H1 (cell line): Measurements from ENCODE around the gene RNF182. TPM values are rescaled to one million over a fixed set of nuclear protein-coding genes. Genes with fewer than 3 reads are reported as not detected.

ENCODE experiments used
- CTCF ChIA-PET: fragments of 300-600 bp; sonication (Branson Sonifier 250); formaldehyde crosslinking; loops from one replicate; lab custom pipeline; 2021; ENCODE audit not compliant: partially characterized antibody; lab: Charles Lee
- POLR2A ChIA-PET: fragments of 300-600 bp; sonication (Branson Sonifier 250); formaldehyde crosslinking; loops from one replicate; lab custom pipeline; 2021; ENCODE audit warnings: inconsistent platforms; ENCODE audit not compliant: partially characterized antibody; lab: Charles Lee
- DNase-seq, 2 experiments: peaks; one replicate each; pipeline versions ENCODE4 v3.0.0 to v3.0.0-alpha.2; 2010 to 2022; ENCODE audit warnings: low spot score in 2 of 2, low read depth in 1 of 2, mixed read lengths in 1 of 2
- FAIRE-seq: peaks from 2 replicates; lab custom pipeline; 2011; peaks lifted over from hg19 to GRCh38; lab: Jason Lieb, UNC
- H2AFZ ChIP-seq: 2 replicates; pipeline ENCODE4 v1.8.1; 2012; ENCODE audit warnings: low read length, inconsistent platforms
- H2AK5ac ChIP-seq: 2 replicates; pipeline ENCODE4 v1.6.1; 2013; ENCODE audit warnings: low read depth, low read length
- H2BK120ac ChIP-seq: replicated peaks from 2 replicates; pipeline ENCODE3; 2013; ENCODE audit warnings: low read depth, low read length, inconsistent platforms
- H2BK12ac ChIP-seq: 2 replicates; pipeline ENCODE4 v1.6.1; 2013; ENCODE audit warnings: low read depth, low read length
- H2BK15ac ChIP-seq: 2 replicates; pipeline ENCODE4 v1.6.1; 2013; ENCODE audit warnings: low read length
- H2BK20ac ChIP-seq: 2 replicates; pipeline ENCODE4 v1.6.1; 2013; ENCODE audit warnings: low read length
- H2BK5ac ChIP-seq: 2 replicates; pipeline ENCODE4 v1.6.1; 2013; ENCODE audit warnings: low read depth, low read length
- H3K14ac ChIP-seq: 2 replicates; pipeline ENCODE4 v1.6.1; 2013; ENCODE audit warnings: inconsistent platforms; ENCODE audit not compliant: insufficient read length
- H3K18ac ChIP-seq: 2 replicates; pipeline ENCODE4 v1.6.1; 2013; ENCODE audit warnings: low read length; ENCODE audit errors: extremely low read depth
- H3K23ac ChIP-seq: 2 replicates; pipeline ENCODE4 v1.6.1; 2013; ENCODE audit warnings: inconsistent platforms; ENCODE audit not compliant: insufficient read length
- H3K23me2 ChIP-seq: 2 replicates; pipeline ENCODE4 v1.6.1; 2013; ENCODE audit warnings: low read depth, low read length
- H3K27ac ChIP-seq: 2 replicates; pipeline ENCODE4 v1.6.1; 2011; ENCODE audit warnings: low read depth, low read length, inconsistent platforms
- H3K27me3 ChIP-seq, 4 experiments: replicated peaks in 1 of 4; 1 replicate in 1 of 4; 2 replicates in 3 of 4; pipeline versions ENCODE4 v1.6.1 to v1.8.1; 2011 to 2013; ENCODE audit warnings: low read length in 3 of 4, mild to moderate bottlenecking in 3 of 4, inconsistent platforms in 2 of 4, mixed read lengths in 2 of 4, moderate library complexity in 1 of 4; ENCODE audit not compliant: control insufficient read depth in 3 of 4, insufficient read depth in 3 of 4; ENCODE audit errors: extremely low read depth in 1 of 4
- H3K36me3 ChIP-seq, 4 experiments: 2 replicates each; pipeline versions ENCODE4 v1.6.1 to v1.8.1; 2011 to 2013; ENCODE audit warnings: mild to moderate bottlenecking in 4 of 4, low read length in 3 of 4, moderate library complexity in 2 of 4, control low read depth in 1 of 4, inconsistent platforms in 1 of 4; ENCODE audit not compliant: insufficient read depth in 4 of 4, control insufficient read depth in 2 of 4
- H3K4ac ChIP-seq: replicated peaks from 2 replicates; pipeline ENCODE3; 2013; ENCODE audit warnings: low read length, low read depth, mixed read lengths, inconsistent platforms; ENCODE audit not compliant: insufficient read length
- H3K4me1 ChIP-seq, 4 experiments: replicated peaks in 1 of 4; 1 replicate in 1 of 4; 2 replicates in 3 of 4; pipeline versions ENCODE4 v1.6.1 to v1.8.1; 2011 to 2013; ENCODE audit warnings: low read length in 3 of 4, inconsistent platforms in 2 of 4, mixed read lengths in 1 of 4; ENCODE audit not compliant: insufficient read depth in 4 of 4, control insufficient read depth in 3 of 4
- H3K4me2 ChIP-seq, 2 experiments: 2 replicates each; pipeline versions ENCODE4 v1.6.1 to v1.8.1; 2011 to 2013; ENCODE audit warnings: low read depth in 2 of 2, low read length in 2 of 2, control low read depth in 1 of 2, inconsistent platforms in 1 of 2, mild to moderate bottlenecking in 1 of 2; ENCODE audit not compliant: insufficient read depth in 1 of 2
- H3K4me3 ChIP-seq, 4 experiments: fragments of 200-600, 300-600 bp in 1 of 4; sonication (generic), shearing (Covaris generic), sonication (Bioruptor Twin) in 1 of 4; 2 replicates each; pipeline versions ENCODE4 v1.5.1 to v1.8.1; 2011 to 2016; ENCODE audit warnings: low read length in 4 of 4, low read depth in 3 of 4, control low read depth in 2 of 4, inconsistent platforms in 2 of 4, mild to moderate bottlenecking in 2 of 4, mixed read lengths in 1 of 4, moderate library complexity in 1 of 4; ENCODE audit not compliant: insufficient read depth in 2 of 4; ENCODE audit errors: extremely low read depth in 1 of 4
- H3K56ac ChIP-seq: replicated peaks from 2 replicates; pipeline ENCODE3; 2013; ENCODE audit warnings: low read depth, mild to moderate bottlenecking, mixed read lengths, low read length, inconsistent platforms; ENCODE audit not compliant: insufficient read length
- H3K79me1 ChIP-seq: 2 replicates; pipeline ENCODE4 v1.6.1; 2013; ENCODE audit warnings: low read depth, low read length, control low read depth
- H3K79me2 ChIP-seq, 2 experiments: 2 replicates each; pipeline versions ENCODE4 v1.6.1 to v1.8.1; 2012 to 2013; ENCODE audit warnings: low read length in 2 of 2, mild to moderate bottlenecking in 2 of 2, inconsistent platforms in 1 of 2; ENCODE audit not compliant: insufficient read depth in 2 of 2, control insufficient read depth in 1 of 2
- H3K9ac ChIP-seq, 4 experiments: replicated peaks in 1 of 4; 1 replicate in 1 of 4; 2 replicates in 3 of 4; pipeline versions ENCODE4 v1.6.1 to v1.8.1; 2011 to 2013; ENCODE audit warnings: low read depth in 3 of 4, low read length in 3 of 4, control low read depth in 2 of 4, mild to moderate bottlenecking in 2 of 4, moderate library complexity in 2 of 4, inconsistent platforms in 1 of 4; ENCODE audit errors: extremely low read depth in 1 of 4
- H3K9me3 ChIP-seq, 2 experiments: 2 replicates each; pipeline versions ENCODE4 v1.6.1 to v1.8.1; 2012 to 2013; ENCODE audit warnings: mild to moderate bottlenecking in 2 of 2, moderate library complexity in 2 of 2, control low read depth in 1 of 2, inconsistent platforms in 1 of 2, low read depth in 1 of 2, low read length in 1 of 2, mixed read lengths in 1 of 2; ENCODE audit not compliant: insufficient read depth in 2 of 2
- H4K20me1 ChIP-seq, 2 experiments: replicated peaks in 1 of 2; 2 replicates each; pipeline versions ENCODE3 to v1.8.1; 2011 to 2013; ENCODE audit warnings: inconsistent platforms in 2 of 2, low read length in 2 of 2, mild to moderate bottlenecking in 1 of 2; ENCODE audit not compliant: insufficient read depth in 2 of 2, control insufficient read depth in 1 of 2
- H4K5ac ChIP-seq: 2 replicates; pipeline ENCODE4 v1.6.1; 2013; ENCODE audit warnings: low read length, low read depth, mixed read lengths, inconsistent platforms; ENCODE audit not compliant: insufficient read length
- H4K8ac ChIP-seq: 2 replicates; pipeline ENCODE4 v1.8.0; 2013; ENCODE audit warnings: mild to moderate bottlenecking, moderate library complexity, low read length, inconsistent platforms; ENCODE audit not compliant: insufficient read depth; ENCODE audit errors: extremely low read depth
- H4K91ac ChIP-seq: replicated peaks from 2 replicates; pipeline ENCODE3; 2013; ENCODE audit warnings: low read length, mixed read lengths, inconsistent platforms; ENCODE audit not compliant: insufficient read length
- BRCA1 ChIP-seq: IDR thresholded peaks from 2 replicates; pipeline ENCODE4 v1.6.1; 2012; ENCODE audit warnings: low read depth, low read length, improper control_type of control experiment
- CBX5 ChIP-seq: fragments of 300-800, 300-1000 bp; sonication (generic); IDR thresholded peaks from 2 replicates; pipeline ENCODE4 v1.7.1; 2016; ENCODE audit warnings: antibody characterized with exemption, low read length, low read depth
- CEBPB ChIP-seq: IDR thresholded peaks from 2 replicates; pipeline ENCODE4 v1.6.1; 2012; ENCODE audit warnings: low read depth, low read length
- GABPA ChIP-seq: IDR thresholded peaks from 2 replicates; pipeline ENCODE4 v1.6.1; 2011; ENCODE audit warnings: mild to moderate bottlenecking, low read length, moderate library complexity, borderline replicate concordance; ENCODE audit not compliant: insufficient read depth
- HDAC6 ChIP-seq: IDR thresholded peaks from one replicate; pipeline ENCODE4 v1.7.1; 2012; ENCODE audit warnings: low read depth, mild to moderate bottlenecking, inconsistent platforms, low read length, moderate library complexity
- KDM1A ChIP-seq: fragments of 200-600, 300-600 bp; sonication (generic); IDR thresholded peaks from 2 replicates; pipeline ENCODE4 v1.7.1; 2016; ENCODE audit warnings: mild to moderate bottlenecking, low read length, borderline replicate concordance
- KDM5A ChIP-seq: fragments of 200-600 bp; IDR thresholded peaks from 2 replicates; pipeline ENCODE4 v1.7.1; 2012; ENCODE audit warnings: mild to moderate bottlenecking, low read length, inconsistent platforms, mixed read lengths
- MAFK ChIP-seq: IDR thresholded peaks from 2 replicates; pipeline ENCODE4 v1.6.1; 2012; ENCODE audit warnings: low read depth, mild to moderate bottlenecking, improper control_type of control experiment, low read length
- NRF1 ChIP-seq: IDR thresholded peaks from 2 replicates; pipeline ENCODE4 v1.6.1; 2011; ENCODE audit warnings: mild to moderate bottlenecking, low read depth, low read length, improper control_type of control experiment
- POLR2A ChIP-seq, 2 experiments: IDR thresholded peaks; 1 replicate in 1 of 2; 2 replicates in 1 of 2; pipeline ENCODE4 v1.6.1; 2011; ENCODE audit warnings: low read depth in 2 of 2, low read length in 2 of 2, mild to moderate bottlenecking in 2 of 2; ENCODE audit errors: control extremely low read depth in 1 of 2
- RFX5 ChIP-seq: IDR thresholded peaks from 2 replicates; pipeline ENCODE4 v1.6.1; 2011; ENCODE audit warnings: low read depth, low read length, improper control_type of control experiment, borderline replicate concordance
- RXRA ChIP-seq: IDR thresholded peaks from 2 replicates; pipeline ENCODE4 v1.6.1; 2011; ENCODE audit warnings: low read depth, mild to moderate bottlenecking, low read length, moderate library complexity; ENCODE audit not compliant: insufficient read depth
- SIN3A ChIP-seq, 2 experiments: IDR thresholded peaks in 1 of 2; conservative IDR thresholded peaks in 1 of 2; 2 replicates each; pipeline ENCODE4 v1.6.1; 2011 to 2012; ENCODE audit warnings: low read length in 2 of 2, improper control_type of control experiment in 1 of 2, low read depth in 1 of 2, mild to moderate bottlenecking in 1 of 2
- SIRT6 ChIP-seq: IDR thresholded peaks from one replicate; pipeline ENCODE4 v1.7.1; 2012; ENCODE audit warnings: low read length, inconsistent platforms
- SP4 ChIP-seq: IDR thresholded peaks from 2 replicates; pipeline ENCODE4 v1.6.1; 2012; ENCODE audit warnings: low read length, inconsistent platforms
- TAF1 ChIP-seq: IDR thresholded peaks from 2 replicates; pipeline ENCODE4 v1.6.1; 2011; ENCODE audit warnings: mild to moderate bottlenecking, low read depth, low read length
- TCF12 ChIP-seq: IDR thresholded peaks from 2 replicates; pipeline ENCODE4 v1.6.1; 2011; ENCODE audit warnings: low read depth, mild to moderate bottlenecking, low read length
- YY1 ChIP-seq: IDR thresholded peaks from 2 replicates; pipeline ENCODE4 v1.6.1; 2011; ENCODE audit warnings: low read depth, mild to moderate bottlenecking, low read length
- polyA plus RNA-seq, 7 experiments: library from polyadenylated mRNA; depleted of rRNA in 3 of 7; stranded (reverse) in 5 of 7; unstranded in 2 of 7; fragments of >200 nt in 5 of 7; fragments of 200-250 nt in 2 of 7; gene quantifications; 1 replicate in 5 of 7; 2 replicates in 1 of 7; 4 replicates in 1 of 7; pipeline versions ENCODE4 v1.2.1 to v1.2.3, GENCODE V29; 2011 to 2013; ENCODE audit warnings: missing spikeins in 2 of 7, mixed read lengths in 2 of 7
- total RNA-seq: library from RNA; stranded (reverse); fragmentation: NEBNext Ultra II Directional; extraction: Animal tissue kit (Norgen Biotek cat#: 25700); gene quantifications from 2 replicates; pipeline ENCODE4 v1.2.1, GENCODE V29; 2021

Gene RNF182
- total and polyA plus RNA-seq, 2 of the 8 experiments (the other 6 are each of a cell fraction or from before 2014, with no cell fraction given) = 6.2 to 10.7 TPM

DNA sequence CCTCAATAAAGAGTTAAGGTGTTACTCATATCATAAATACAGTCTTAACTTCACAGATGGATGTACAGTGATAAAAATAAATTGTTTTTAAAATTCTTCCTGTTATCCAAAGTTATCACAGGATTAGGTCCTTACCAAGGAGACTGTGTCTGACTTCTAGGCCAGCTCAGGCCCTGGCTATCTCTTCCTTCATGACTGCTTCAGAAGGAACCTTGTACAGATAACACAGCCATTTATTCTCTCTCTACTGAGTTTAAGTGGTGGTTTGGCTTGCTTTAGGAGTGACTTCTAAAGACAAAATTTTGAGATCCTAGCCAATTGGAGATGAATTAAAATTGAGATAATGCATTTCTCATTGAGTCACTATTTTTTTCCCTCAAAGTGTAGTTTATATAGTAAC, 40.8 kb upstream of the RNF182 start:
- no peak overlapping the region for H4K5ac ChIP-seq
- FAIRE-seq = no peak
- no peak overlapping the region for H2BK20ac ChIP-seq
- no peak overlapping the region for H4K8ac ChIP-seq
- no peak overlapping the region for H2BK15ac ChIP-seq
- H3K27ac ChIP-seq = no peak overlapping the region
- H3K23ac ChIP-seq = no peak overlapping the region
- H3K27me3 ChIP-seq = no peaks in the 10 kb centered on the region
- H2BK12ac ChIP-seq = no peak overlapping the region
- no peak for DNase-seq
- H3K9me3 ChIP-seq = no peaks in the 10 kb centered on the region
- H3K4me2 ChIP-seq = no peak overlapping the region
- H2BK5ac ChIP-seq = no peak overlapping the region
- H3K79me2 ChIP-seq = no peaks in the 10 kb centered on the region
- H2BK120ac ChIP-seq = no peak overlapping the region
- H3K14ac ChIP-seq = no peak overlapping the region
- ChIA-PET POLR2A (interaction anchor here (0.6 kb wide), 1 partner anchor 1746 kb away, joined by 3 read pairs; no protein-coding TSS in a partner anchor), CTCF (interaction anchor here (1.1 kb wide), 2 partner anchors 23 to 183 kb away, joined by 3 to 4 read pairs; no protein-coding TSS in a partner anchor)
- no peak overlapping the region for H2AFZ ChIP-seq
- no peak overlapping the region for H3K4me3 ChIP-seq
- no peak overlapping the region for H3K56ac ChIP-seq
- no peaks in the 10 kb centered on the region for H3K79me1 ChIP-seq
- H3K4ac ChIP-seq = no peak overlapping the region
- no peaks in the 10 kb centered on the region for H3K36me3 ChIP-seq
- H3K9ac ChIP-seq = no peak overlapping the region
- H3K18ac ChIP-seq = no peak overlapping the region
- H4K20me1 ChIP-seq = no peaks in the 10 kb centered on the region
- H3K4me1 ChIP-seq = no peaks in the 10 kb centered on the region
- H2AK5ac ChIP-seq = no peak overlapping the region
- no peaks in the 10 kb centered on the region for H3K23me2 ChIP-seq
- H4K91ac ChIP-seq = no peak overlapping the region
- TF ChIP-seq CBX5 (no peak), SIRT6 (no peak), SIN3A (conservative IDR thresholded peaks at IDR 0.05 in 1 of 2, IDR thresholded peaks at IDR 0.05 in 1 of 2; ENCODE audit: low read depth in 1 of 2, low read length in 2 of 2) (no peak), POLR2A (IDR thresholded peaks at IDR 0.05; ENCODE audit: control extremely low read depth in 1 of 2, low read depth in 2 of 2, low read length in 2 of 2) (no peak), BRCA1 (no peak), NRF1 (no peak), HDAC6 (no peak), RFX5 (no peak), GABPA (no peak), KDM5A (no peak), MAFK (no peak), SP4 (no peak), CEBPB (no peak), KDM1A (no peak), TAF1 (no peak), YY1 (no peak), TCF12 (no peak), RXRA (no peak)
